Measurements from ENCODE around the gene GALR3.

GRCh38 chr22:37846433-37846832, 23.3 kb downstream of the GALR3 start:
- no peak for TF ChIP-seq POLR2AphosphoS5 (IDR thresholded peaks at IDR 0.05; ENCODE audit: low read depth, low read length)
- TF ChIP-seq, protein P1, sequence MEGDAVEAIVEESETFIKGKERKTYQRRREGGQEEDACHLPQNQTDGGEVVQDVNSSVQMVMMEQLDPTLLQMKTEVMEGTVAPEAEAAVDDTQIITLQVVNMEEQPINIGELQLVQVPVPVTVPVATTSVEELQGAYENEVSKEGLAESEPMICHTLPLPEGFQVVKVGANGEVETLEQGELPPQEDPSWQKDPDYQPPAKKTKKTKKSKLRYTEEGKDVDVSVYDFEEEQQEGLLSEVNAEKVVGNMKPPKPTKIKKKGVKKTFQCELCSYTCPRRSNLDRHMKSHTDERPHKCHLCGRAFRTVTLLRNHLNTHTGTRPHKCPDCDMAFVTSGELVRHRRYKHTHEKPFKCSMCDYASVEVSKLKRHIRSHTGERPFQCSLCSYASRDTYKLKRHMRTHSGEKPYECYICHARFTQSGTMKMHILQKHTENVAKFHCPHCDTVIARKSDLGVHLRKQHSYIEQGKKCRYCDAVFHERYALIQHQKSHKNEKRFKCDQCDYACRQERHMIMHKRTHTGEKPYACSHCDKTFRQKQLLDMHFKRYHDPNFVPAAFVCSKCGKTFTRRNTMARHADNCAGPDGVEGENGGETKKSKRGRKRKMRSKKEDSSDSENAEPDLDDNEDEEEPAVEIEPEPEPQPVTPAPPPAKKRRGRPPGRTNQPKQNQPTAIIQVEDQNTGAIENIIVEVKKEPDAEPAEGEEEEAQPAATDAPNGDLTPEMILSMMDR (IDR thresholded peaks at IDR 0.05): no peak

Data from Panc1 (cell line).